ENCODE data around the gene ADAMTS18.

- TF ChIP-seq POLR2A (IDR thresholded peaks at IDR 0.05) (no peak), CTCF (IDR thresholded peaks at IDR 0.05) (no peak), EP300 (IDR thresholded peaks at IDR 0.05) (no peak)
Observed at GRCh38 chr16:77331043-77331442, 103.8 kb downstream of the ADAMTS18 start.

Measured in suprapubic skin (tissue), 3 donors.